IMR-90 (cell line): ENCODE results near the gene FNDC11.

Experiments
- BHLHE40 ChIP-seq: fragments of 150-350 bp; IDR thresholded peaks from 2 replicates; pipeline ENCODE4 v1.6.1; 2016; ENCODE audit warnings: mild to moderate bottlenecking, low read depth, low read length
- CEBPB ChIP-seq: IDR thresholded peaks from 2 replicates; pipeline ENCODE4 v1.6.1; 2012; ENCODE audit warnings: low read depth, low read length, improper control_type of control experiment
- CHD1 ChIP-seq: IDR thresholded peaks from 2 replicates; pipeline ENCODE4 v1.6.1; 2012; ENCODE audit warnings: low read depth, low read length, improper control_type of control experiment
- CTCF ChIP-seq: conservative IDR thresholded peaks from 2 replicates; pipeline ENCODE4 v1.5.1; 2012; ENCODE audit warnings: mild to moderate bottlenecking, low read depth, low read length, improper control_type of control experiment
- ELK1 ChIP-seq: fragments of 150-350 bp; IDR thresholded peaks from 2 replicates; pipeline ENCODE4 v1.6.1; 2016; ENCODE audit warnings: low read depth, mild to moderate bottlenecking, low read length, moderate library complexity, borderline replicate concordance
- MAFK ChIP-seq: IDR thresholded peaks from 2 replicates; pipeline ENCODE4 v1.6.1; 2012; ENCODE audit warnings: low read depth, low read length, improper control_type of control experiment
- MAZ ChIP-seq: IDR thresholded peaks from 2 replicates; pipeline ENCODE4 v1.6.1; 2012; ENCODE audit warnings: low read depth, mild to moderate bottlenecking, low read length, improper control_type of control experiment, moderate library complexity, borderline replicate concordance
- MXI1 ChIP-seq: IDR thresholded peaks from 2 replicates; pipeline ENCODE4 v1.6.1; 2012; ENCODE audit warnings: low read depth, mild to moderate bottlenecking, low read length, moderate library complexity, borderline replicate concordance
- POLR2A ChIP-seq: IDR thresholded peaks from 2 replicates; pipeline ENCODE4 v1.6.1; 2012; ENCODE audit warnings: mild to moderate bottlenecking, low read depth, low read length
- RAD21 ChIP-seq: IDR thresholded peaks from 2 replicates; pipeline ENCODE4 v1.6.1; 2012; ENCODE audit warnings: low read length, improper control_type of control experiment
- RCOR1 ChIP-seq: IDR thresholded peaks from 2 replicates; pipeline ENCODE4 v1.6.1; 2012; ENCODE audit warnings: mild to moderate bottlenecking, low read length, improper control_type of control experiment; ENCODE audit not compliant: insufficient replicate concordance
- RFX5 ChIP-seq: IDR thresholded peaks from 2 replicates; pipeline ENCODE4 v1.8.0; 2012; ENCODE audit warnings: low read depth, mild to moderate bottlenecking, low read length, moderate library complexity
- SMC3 ChIP-seq: fragments of 150-350 bp; IDR thresholded peaks from 2 replicates; pipeline ENCODE4 v1.6.1; 2016; ENCODE audit warnings: low read depth, mild to moderate bottlenecking, antibody characterized with exemption, low read length, moderate library complexity

GRCh38 chr20:63580796-63581461, 27.0 kb downstream of the FNDC11 start:
- peak; percentile 46 for TF ChIP-seq CTCF
- TF ChIP-seq CHD1: no peak
- no peak for TF ChIP-seq ELK1
- TF ChIP-seq POLR2A: no peak
- no peak for TF ChIP-seq MAZ
- TF ChIP-seq MAFK: no peak
- TF ChIP-seq RFX5: no peak
- TF ChIP-seq MXI1: no peak
- TF ChIP-seq RAD21: peak; percentile 60
- no peak for TF ChIP-seq BHLHE40
- TF ChIP-seq RCOR1: no peak
- peak; percentile 37; the same call in 1 of the 2 replicates for TF ChIP-seq SMC3
- no peak for TF ChIP-seq CEBPB
